AG04450 (cell line): ENCODE measurements around the gene VHLL. TPM values are rescaled to one million over a fixed set of nuclear protein-coding genes. Genes with fewer than 3 reads are reported as not detected.

ENCODE experiments used
- CTCF ChIA-PET: fragments of 300-600, 350-600 bp; formaldehyde crosslinking; extraction: SDS; loops from one replicate; lab custom pipeline; 2022; ENCODE audit warnings: antibody characterized with exemption, inconsistent platforms; lab: Charles Lee
- POLR2A ChIA-PET: fragments of 350-600 bp; formaldehyde crosslinking; extraction: SDS; loops from one replicate; lab custom pipeline; 2021; ENCODE audit warnings: antibody characterized with exemption, inconsistent platforms; lab: Yijun Ruan, JAX
- DNase-seq: peaks from one replicate; pipeline ENCODE4 v3.0.0-alpha.2; 2011; ENCODE audit warnings: low read depth, low spot score
- H3K27ac ChIP-seq: one replicate; pipeline ENCODE4 v1.5.1; 2012; ENCODE audit warnings: low read depth, low read length, control low read depth
- H3K27me3 ChIP-seq: one replicate; pipeline ENCODE4 v1.6.0; 2012; ENCODE audit warnings: low read length; ENCODE audit not compliant: control insufficient read depth, insufficient read depth
- H3K4me3 ChIP-seq: 2 replicates; pipeline ENCODE4 v1.5.1; 2011; ENCODE audit warnings: mild to moderate bottlenecking, low read depth, low read length, control low read depth
- H3K9me3 ChIP-seq: 2 replicates; pipeline ENCODE4 v1.5.1; 2012; ENCODE audit warnings: low read length; ENCODE audit not compliant: control insufficient read depth, insufficient read depth
- polyA plus RNA-seq: library from polyadenylated mRNA; depleted of rRNA; stranded (reverse); fragments of >200 nt; gene quantifications from 2 replicates; pipeline ENCODE4 v1.2.3, GENCODE V29; 2011
- TF ChIP-seq, protein P1 (sequence below): IDR thresholded peaks from 2 replicates; pipeline ENCODE4 v1.5.1; 2011; ENCODE audit warnings: low read depth, low read length, control low read depth, inconsistent platforms

Gene VHLL
- polyA plus RNA-seq, 1 experiment, result not detected

DNA sequence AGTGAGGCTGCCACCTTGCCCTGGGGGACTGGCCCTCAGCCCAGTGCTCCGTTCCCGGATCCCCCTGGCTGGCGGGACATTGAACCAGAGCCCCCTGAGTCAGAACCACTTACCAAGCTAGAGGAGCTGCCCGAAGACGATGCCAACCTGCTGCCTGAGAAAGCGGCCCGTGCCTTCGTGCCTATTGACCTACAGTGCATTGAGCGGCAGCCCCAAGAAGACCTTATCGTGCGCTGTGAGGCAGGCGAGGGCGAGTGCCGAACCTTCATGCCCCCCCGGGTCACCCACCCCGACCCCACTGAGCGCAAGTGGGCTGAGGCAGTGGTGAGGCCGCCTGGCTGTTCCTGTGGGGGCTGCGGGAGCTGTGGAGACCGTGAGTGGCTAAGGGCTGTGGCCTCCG, 13.7 kb downstream of the VHLL start:
- no peak for DNase-seq
- no peak overlapping the region for H3K27ac ChIP-seq
- CTCF ChIA-PET, result no interaction called here
- POLR2A ChIA-PET, result no interaction called here
- no peak overlapping the region for H3K4me3 ChIP-seq
- no peaks in the 10 kb centered on the region for H3K27me3 ChIP-seq
- TF ChIP-seq, protein P1, sequence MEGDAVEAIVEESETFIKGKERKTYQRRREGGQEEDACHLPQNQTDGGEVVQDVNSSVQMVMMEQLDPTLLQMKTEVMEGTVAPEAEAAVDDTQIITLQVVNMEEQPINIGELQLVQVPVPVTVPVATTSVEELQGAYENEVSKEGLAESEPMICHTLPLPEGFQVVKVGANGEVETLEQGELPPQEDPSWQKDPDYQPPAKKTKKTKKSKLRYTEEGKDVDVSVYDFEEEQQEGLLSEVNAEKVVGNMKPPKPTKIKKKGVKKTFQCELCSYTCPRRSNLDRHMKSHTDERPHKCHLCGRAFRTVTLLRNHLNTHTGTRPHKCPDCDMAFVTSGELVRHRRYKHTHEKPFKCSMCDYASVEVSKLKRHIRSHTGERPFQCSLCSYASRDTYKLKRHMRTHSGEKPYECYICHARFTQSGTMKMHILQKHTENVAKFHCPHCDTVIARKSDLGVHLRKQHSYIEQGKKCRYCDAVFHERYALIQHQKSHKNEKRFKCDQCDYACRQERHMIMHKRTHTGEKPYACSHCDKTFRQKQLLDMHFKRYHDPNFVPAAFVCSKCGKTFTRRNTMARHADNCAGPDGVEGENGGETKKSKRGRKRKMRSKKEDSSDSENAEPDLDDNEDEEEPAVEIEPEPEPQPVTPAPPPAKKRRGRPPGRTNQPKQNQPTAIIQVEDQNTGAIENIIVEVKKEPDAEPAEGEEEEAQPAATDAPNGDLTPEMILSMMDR, result no peak
- no peaks in the 10 kb centered on the region for H3K9me3 ChIP-seq

GRCh38 chr1:156284757-156285156, 14.3 kb downstream of the VHLL start:
- Histone ChIP-seq H3K4me3 (no peak overlapping the region), H3K9me3 (no peaks in the 10 kb centered on the region), H3K27ac (no peak overlapping the region), H3K27me3 (no peaks in the 10 kb centered on the region)
- DNase-seq, result no peak
- TF ChIP-seq, protein P1, result no peak
- ChIA-PET CTCF (interaction anchor here (2.5 kb wide), 1 partner anchor 35 kb away, joined by 14 read pairs; no protein-coding TSS in a partner anchor), POLR2A (no interaction called here)

GRCh38 chr1:156284112-156284511, 15.0 kb downstream of the VHLL start, which contains the start of gene TMEM79:
TMEM79 (plus strand) TSS chr1:156284325; CDS start chr1:156285227, 902 bp downstream.
- Histone ChIP-seq H3K27me3 (no peaks in the 10 kb centered on the region), H3K4me3 (peak within 1 kb of the TSS; percentile 95), H3K9me3 (no peaks in the 10 kb centered on the region), H3K27ac (peak within 1 kb of the TSS; percentile 47)
- ChIA-PET CTCF (interaction anchor here (2.5 kb wide), 1 partner anchor 35 kb away, joined by 14 read pairs; no protein-coding TSS in a partner anchor), POLR2A (no interaction called here)
- no peak for DNase-seq
- TF ChIP-seq, protein P1, result no peak

DNA sequence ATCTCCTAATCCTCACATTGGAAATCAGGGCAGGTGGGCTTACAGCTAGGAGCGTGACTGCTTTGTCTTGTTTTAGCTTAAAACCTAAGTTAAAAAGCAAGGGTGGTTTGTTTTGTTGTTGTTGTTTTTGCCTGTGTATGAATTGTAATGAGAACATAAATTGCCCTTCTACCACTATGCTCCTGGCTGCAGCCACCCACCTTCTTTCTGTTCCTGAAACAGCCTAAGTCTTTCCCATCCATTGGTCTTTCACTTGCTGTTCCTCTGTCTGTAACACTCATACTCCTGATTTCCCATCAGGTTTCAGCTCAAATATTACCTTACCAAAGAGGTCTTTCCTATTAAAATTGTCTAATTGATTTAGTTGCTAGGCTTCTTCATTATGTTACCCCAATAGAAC, 15.6 kb downstream of the VHLL start:
- ChIA-PET CTCF (interaction anchor here (1.0 to 2.5 kb wide), 3 partner anchors 34 to 187 kb away, joined by 3 to 14 read pairs (median 4); no protein-coding TSS in a partner anchor), POLR2A (interaction anchor here (1.2 to 2.5 kb wide), 5 partner anchors 8 to 102 kb away, joined by 4 to 14 read pairs (median 6); partner anchors contain the start of gene GLMP)
- Histone ChIP-seq H3K27me3 (no peaks in the 10 kb centered on the region), H3K27ac (no peak overlapping the region), H3K4me3 (peak overlapping the region; percentile 95), H3K9me3 (no peaks in the 10 kb centered on the region)
- DNase-seq, result no peak
- TF ChIP-seq, protein P1, result no peak

- Histone ChIP-seq H3K27me3 (no peaks in the 10 kb centered on the region), H3K4me3 (peak within 1 kb of the TSS; percentile 95), H3K27ac (peak within 1 kb of the TSS; percentile 68), H3K9me3 (no peaks in the 10 kb centered on the region)
- DNase-seq, result peak; percentile 97
- ChIA-PET POLR2A (interaction anchor here (0.6 to 2.5 kb wide), 13 partner anchors 9 to 218 kb away, joined by 3 to 14 read pairs (median 4); partner anchors contain the start of genes GLMP, MEF2D and PMF1), CTCF (interaction anchor here (0.9 to 2.5 kb wide), 6 partner anchors 35 to 186 kb away, joined by 3 to 14 read pairs (median 6); no protein-coding TSS in a partner anchor)
- TF ChIP-seq, protein P1, result no peak
These were observed 16.5 kb downstream of the VHLL start, which contains the start of gene SMG5 for GRCh38 chr1:156282479-156283222. SMG5 (minus strand) TSS chr1:156282825; CDS start chr1:156282680, 145 bp downstream.
